Ishikawa (cell line): ENCODE measurements around the gene ZNF304.

Source experiments
- EGR1 ChIP-seq: IDR thresholded peaks from 2 replicates; pipeline ENCODE4 v1.6.1; 2012
- EP300 ChIP-seq: IDR thresholded peaks from 2 replicates; pipeline ENCODE4 v1.6.1; 2012; ENCODE audit warnings: borderline replicate concordance
- NFIC ChIP-seq: IDR thresholded peaks from 2 replicates; pipeline ENCODE4 v1.6.1; 2012
- RAD21 ChIP-seq: IDR thresholded peaks from 2 replicates; pipeline ENCODE4 v1.6.1; 2012; ENCODE audit warnings: low read depth

- no peak for TF ChIP-seq EP300
- TF ChIP-seq EGR1, result no peak
- no peak for TF ChIP-seq RAD21
- no peak for TF ChIP-seq NFIC
These were observed 30.6 kb upstream of the ZNF304 start, which contains the start of gene ZNF543 for GRCh38 chr19:57320180-57321084.
